ENCODE results near the gene MYO18B.

Gene MYO18B

GRCh38 chr22:25876871-25877270 lies 134.9 kb downstream of the MYO18B start:
- H3K4me1 ChIP-seq (ENCODE audit: insufficient read depth, insufficient read length) = no peaks in the 10 kb centered on the region
- H3K36me3 ChIP-seq (ENCODE audit: insufficient read depth, insufficient read length, low read length) = no peaks in the 10 kb centered on the region
- TF ChIP-seq YY1 (IDR thresholded peaks at IDR 0.05; ENCODE audit: insufficient read depth, insufficient read length) (no peak), ZNF274 (IDR thresholded peaks at IDR 0.05; ENCODE audit: low read depth, low read length) (no peak), SUZ12 (IDR thresholded peaks at IDR 0.05; ENCODE audit: extremely low read depth, insufficient read depth, insufficient read length) (no peak)
- no peak overlapping the region for H3K9ac ChIP-seq (ENCODE audit: insufficient read length, low read depth)
- H3K4me3 ChIP-seq (ENCODE audit: insufficient read length, low read depth) = no peak overlapping the region
- no peaks in the 10 kb centered on the region for H3K9me3 ChIP-seq (ENCODE audit: insufficient read depth, low read length)
- no peak for DNase-seq (ENCODE audit: low read depth, low spot score)
- no peaks in the 10 kb centered on the region for H3K27me3 ChIP-seq (ENCODE audit: insufficient read depth, insufficient read length)

DNA sequence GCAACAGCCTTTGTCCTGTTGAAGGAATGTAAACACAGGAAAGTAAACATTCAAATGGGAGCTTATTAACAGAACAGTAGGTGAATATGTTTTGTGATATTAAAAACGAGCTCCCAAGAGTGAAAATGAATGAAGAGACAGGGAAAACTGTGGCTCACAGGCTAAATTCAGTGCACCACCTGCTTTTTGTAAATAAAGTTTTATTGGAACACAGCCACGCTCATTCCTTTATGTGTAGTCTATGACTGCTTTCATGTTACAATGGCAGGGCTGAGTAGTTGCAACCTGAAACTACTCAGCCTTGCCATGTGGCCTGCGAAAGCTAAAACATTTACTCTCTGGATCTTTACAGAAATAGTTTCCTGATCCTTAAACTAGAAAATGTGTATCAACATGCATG lies 136.9 kb downstream of the MYO18B start:
- Histone ChIP-seq H3K9me3 (ENCODE audit: insufficient read depth, low read length) (no peaks in the 10 kb centered on the region), H3K27me3 (ENCODE audit: insufficient read depth, insufficient read length) (no peaks in the 10 kb centered on the region), H3K4me1 (ENCODE audit: insufficient read depth, insufficient read length) (peaks cover 3% of the 10 kb centered on the region), H3K4me3 (ENCODE audit: insufficient read length, low read depth) (no peak overlapping the region), H3K36me3 (ENCODE audit: insufficient read depth, insufficient read length, low read length) (no peaks in the 10 kb centered on the region), H3K9ac (ENCODE audit: insufficient read length, low read depth) (no peak overlapping the region)
- no peak for TF ChIP-seq ZNF274 (IDR thresholded peaks at IDR 0.05; ENCODE audit: low read depth, low read length)
- no peak for TF ChIP-seq YY1 (IDR thresholded peaks at IDR 0.05; ENCODE audit: insufficient read depth, insufficient read length)
- no peak for TF ChIP-seq SUZ12 (IDR thresholded peaks at IDR 0.05; ENCODE audit: extremely low read depth, insufficient read depth, insufficient read length)
- DNase-seq (ENCODE audit: low read depth, low spot score) = no peak

GRCh38 chr22:25880524-25880923 lies 138.5 kb downstream of the MYO18B start:
- H3K9ac ChIP-seq (ENCODE audit: insufficient read length, low read depth) = no peak overlapping the region
- H3K9me3 ChIP-seq (ENCODE audit: insufficient read depth, low read length) = no peaks in the 10 kb centered on the region
- peaks cover 3% of the 10 kb centered on the region for H3K4me1 ChIP-seq (ENCODE audit: insufficient read depth, insufficient read length)
- TF ChIP-seq SUZ12 (IDR thresholded peaks at IDR 0.05; ENCODE audit: extremely low read depth, insufficient read depth, insufficient read length) (no peak), YY1 (IDR thresholded peaks at IDR 0.05; ENCODE audit: insufficient read depth, insufficient read length) (no peak), ZNF274 (IDR thresholded peaks at IDR 0.05; ENCODE audit: low read depth, low read length) (no peak)
- no peaks in the 10 kb centered on the region for H3K36me3 ChIP-seq (ENCODE audit: insufficient read depth, insufficient read length, low read length)
- no peak for DNase-seq (ENCODE audit: low read depth, low spot score)
- H3K27me3 ChIP-seq (ENCODE audit: insufficient read depth, insufficient read length) = no peaks in the 10 kb centered on the region
- H3K4me3 ChIP-seq (ENCODE audit: insufficient read length, low read depth) = no peak overlapping the region

GRCh38 chr22:25881210-25881755 lies 139.3 kb downstream of the MYO18B start:
- TF ChIP-seq SUZ12 (IDR thresholded peaks at IDR 0.05; ENCODE audit: extremely low read depth, insufficient read depth, insufficient read length) (no peak), YY1 (IDR thresholded peaks at IDR 0.05; ENCODE audit: insufficient read depth, insufficient read length) (no peak), ZNF274 (IDR thresholded peaks at IDR 0.05; ENCODE audit: low read depth, low read length) (no peak)

DNA sequence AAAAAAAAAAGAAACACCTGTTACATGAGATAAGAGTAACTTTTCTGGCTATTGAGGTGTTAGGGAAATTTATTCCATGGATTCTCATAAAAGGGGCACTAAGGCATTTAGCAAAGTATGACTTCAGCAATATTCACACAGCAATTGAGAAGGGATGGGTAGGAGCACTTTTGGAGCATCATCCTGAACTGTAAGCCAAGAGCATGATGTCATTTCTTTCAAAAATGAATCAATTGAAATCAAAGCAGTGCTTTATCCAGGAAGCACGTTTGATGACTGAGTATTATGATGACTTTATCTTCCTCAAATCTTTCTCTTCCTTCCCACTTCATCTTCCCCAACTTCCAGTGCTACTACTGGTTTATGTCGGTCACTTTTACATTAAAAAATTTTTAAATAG lies 140.4 kb downstream of the MYO18B start:
- DNase-seq (ENCODE audit: low read depth, low spot score) = no peak
- Histone ChIP-seq H3K4me1 (ENCODE audit: insufficient read depth, insufficient read length) (peaks cover 3% of the 10 kb centered on the region), H3K36me3 (ENCODE audit: insufficient read depth, insufficient read length, low read length) (no peaks in the 10 kb centered on the region), H3K4me3 (ENCODE audit: insufficient read length, low read depth) (no peak overlapping the region), H3K27me3 (ENCODE audit: insufficient read depth, insufficient read length) (no peaks in the 10 kb centered on the region), H3K9me3 (ENCODE audit: insufficient read depth, low read length) (no peaks in the 10 kb centered on the region), H3K9ac (ENCODE audit: insufficient read length, low read depth) (no peak overlapping the region)
- TF ChIP-seq YY1 (IDR thresholded peaks at IDR 0.05; ENCODE audit: insufficient read depth, insufficient read length) = no peak
- no peak for TF ChIP-seq SUZ12 (IDR thresholded peaks at IDR 0.05; ENCODE audit: extremely low read depth, insufficient read depth, insufficient read length)
- TF ChIP-seq ZNF274 (IDR thresholded peaks at IDR 0.05; ENCODE audit: low read depth, low read length) = no peak

More at GRCh38 chr22:25881210-25881755, 139.3 kb downstream of the MYO18B start:
- H3K9ac ChIP-seq (ENCODE audit: insufficient read length, low read depth) = no peak overlapping the region
- no peak for DNase-seq (ENCODE audit: low read depth, low spot score)
- no peaks in the 10 kb centered on the region for H3K27me3 ChIP-seq (ENCODE audit: insufficient read depth, insufficient read length)
- H3K4me1 ChIP-seq (ENCODE audit: insufficient read depth, insufficient read length) = peaks cover 3% of the 10 kb centered on the region
- no peak overlapping the region for H3K4me3 ChIP-seq (ENCODE audit: insufficient read length, low read depth)
- no peaks in the 10 kb centered on the region for H3K36me3 ChIP-seq (ENCODE audit: insufficient read depth, insufficient read length, low read length)
- H3K9me3 ChIP-seq (ENCODE audit: insufficient read depth, low read length) = no peaks in the 10 kb centered on the region

GRCh38 chr22:25883482-25884033 lies 141.6 kb downstream of the MYO18B start:
- DNase-seq (ENCODE audit: low read depth, low spot score) = no peak
- peaks cover 3% of the 10 kb centered on the region for H3K4me1 ChIP-seq (ENCODE audit: insufficient read depth, insufficient read length)
- TF ChIP-seq ZNF274 (IDR thresholded peaks at IDR 0.05; ENCODE audit: low read depth, low read length) (no peak), YY1 (IDR thresholded peaks at IDR 0.05; ENCODE audit: insufficient read depth, insufficient read length) (no peak)
- no peak overlapping the region for H3K4me3 ChIP-seq (ENCODE audit: insufficient read length, low read depth)
- H3K9me3 ChIP-seq (ENCODE audit: insufficient read depth, low read length) = no peaks in the 10 kb centered on the region
- no peaks in the 10 kb centered on the region for H3K36me3 ChIP-seq (ENCODE audit: insufficient read depth, insufficient read length, low read length)
- no peaks in the 10 kb centered on the region for H3K27me3 ChIP-seq (ENCODE audit: insufficient read depth, insufficient read length)
- H3K9ac ChIP-seq (ENCODE audit: insufficient read length, low read depth) = no peak overlapping the region

DNA sequence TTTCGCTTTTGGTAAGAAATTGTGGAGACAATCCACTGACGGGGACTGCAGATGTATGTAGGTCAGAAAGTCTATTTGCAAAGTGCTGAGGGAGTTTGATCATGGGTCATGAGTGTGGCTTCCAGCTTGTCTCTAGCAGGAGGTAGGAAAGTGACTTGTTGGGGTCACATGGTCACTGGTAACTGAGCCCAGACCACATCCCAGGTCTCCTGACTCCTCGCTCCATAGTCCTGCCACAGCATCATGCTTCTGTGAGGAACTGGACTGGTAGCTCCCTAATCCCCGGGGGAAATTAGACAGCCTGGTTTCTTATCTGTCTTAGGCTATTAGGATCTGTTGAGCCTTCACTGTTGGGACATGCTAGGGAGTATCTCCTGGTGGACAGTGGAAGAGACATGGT lies 142.1 kb downstream of the MYO18B start:
- no peak overlapping the region for H3K9ac ChIP-seq (ENCODE audit: insufficient read length, low read depth)
- DNase-seq (ENCODE audit: low read depth, low spot score) = no peak

More for the DNA sequence above, 142.1 kb downstream of the MYO18B start:
- TF ChIP-seq SUZ12 (IDR thresholded peaks at IDR 0.05; ENCODE audit: extremely low read depth, insufficient read depth, insufficient read length) (no peak), ZNF274 (IDR thresholded peaks at IDR 0.05; ENCODE audit: low read depth, low read length) (no peak), YY1 (IDR thresholded peaks at IDR 0.05; ENCODE audit: insufficient read depth, insufficient read length) (no peak)
- peaks cover 5% of the 10 kb centered on the region for H3K4me1 ChIP-seq (ENCODE audit: insufficient read depth, insufficient read length)
- H3K4me3 ChIP-seq (ENCODE audit: insufficient read length, low read depth) = no peak overlapping the region
- H3K9me3 ChIP-seq (ENCODE audit: insufficient read depth, low read length) = no peaks in the 10 kb centered on the region
- H3K36me3 ChIP-seq (ENCODE audit: insufficient read depth, insufficient read length, low read length) = no peaks in the 10 kb centered on the region
- H3K27me3 ChIP-seq (ENCODE audit: insufficient read depth, insufficient read length) = no peaks in the 10 kb centered on the region
